ACC112 (cell line): ENCODE measurements around the gene SSR4.

Experiments
- H2AFZ ChIP-seq: fragments of 200-600 bp; sonication (generic); one replicate; pipeline ENCODE4 v1.6.0; 2017; ENCODE audit warnings: antibody characterized with exemption, low read length; ENCODE audit not compliant: unreplicated experiment
- H3K27ac ChIP-seq: fragments of 200-600 bp; sonication (generic); 2 replicates; pipeline ENCODE4 v1.5.1; 2014; ENCODE audit warnings: low read depth, mild to moderate bottlenecking, antibody characterized with exemption, low read length, moderate library complexity
- H3K27me3 ChIP-seq: fragments of 200-600 bp; sonication (generic); 2 replicates; pipeline ENCODE4 v1.6.1; 2014; ENCODE audit warnings: mild to moderate bottlenecking, antibody characterized with exemption, low read length, moderate library complexity, mixed read lengths; ENCODE audit not compliant: insufficient read depth
- H3K36me3 ChIP-seq: fragments of 200-600 bp; sonication (generic); 2 replicates; pipeline ENCODE4 v1.6.1; 2016; ENCODE audit warnings: mild to moderate bottlenecking, antibody characterized with exemption, low read length, moderate library complexity, mixed read lengths; ENCODE audit not compliant: insufficient read depth
- H3K4me1 ChIP-seq: fragments of 200-600 bp; sonication (generic); one replicate; pipeline ENCODE4 v1.6.1; 2016; ENCODE audit warnings: low read length, mixed read lengths; ENCODE audit not compliant: insufficient read depth, unreplicated experiment, control insufficient read depth
- H3K4me3 ChIP-seq: fragments of 200-600 bp; sonication (generic); 2 replicates; pipeline ENCODE4 v1.5.1; 2014; ENCODE audit warnings: mild to moderate bottlenecking, low read depth, low read length
- H3K79me2 ChIP-seq: fragments of 200-600 bp; sonication (generic); one replicate; pipeline ENCODE4 v1.6.0; 2016; ENCODE audit warnings: low read length; ENCODE audit not compliant: control insufficient read depth, unreplicated experiment, insufficient read depth

Gene SSR4

DNA sequence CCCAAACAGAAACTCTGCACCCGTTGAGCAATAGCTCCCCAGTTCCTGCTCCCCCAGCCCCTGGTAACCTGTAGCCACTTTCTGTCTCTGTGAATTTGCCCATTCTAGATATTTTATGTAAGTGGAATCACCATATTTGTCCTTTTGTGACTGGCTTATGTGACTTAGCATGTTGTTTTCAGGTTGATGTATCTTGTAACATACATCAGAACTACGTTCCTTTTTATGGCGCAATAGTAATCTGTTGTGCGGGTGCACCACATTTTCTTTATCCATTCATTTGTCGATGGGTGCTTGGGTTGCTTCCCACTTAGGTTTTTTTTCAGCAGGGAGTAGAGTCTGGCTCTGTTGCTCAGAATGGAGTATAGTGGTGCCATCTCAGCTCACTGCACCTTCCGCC is 42.5 kb downstream of the SSR4 start:
- Histone ChIP-seq H2AFZ (no peak overlapping the region), H3K4me1 (no peaks in the 10 kb centered on the region), H3K27me3 (peaks cover 11% of the 10 kb centered on the region), H3K36me3 (no peaks in the 10 kb centered on the region), H3K79me2 (no peaks in the 10 kb centered on the region), H3K4me3 (no peak overlapping the region), H3K27ac (no peak overlapping the region)

- peaks cover 39% of the 10 kb centered on the region for H3K27me3 ChIP-seq
Observed at GRCh38 chrX:153844509-153845082, 50.1 kb downstream of the SSR4 start.

GRCh38 chrX:153845195-153845594 is 50.7 kb downstream of the SSR4 start:
- no peak overlapping the region for H3K4me3 ChIP-seq

More at GRCh38 chrX:153844509-153845082, 50.1 kb downstream of the SSR4 start:
- Histone ChIP-seq H3K27ac (no peak overlapping the region), H2AFZ (no peak overlapping the region), H3K79me2 (no peaks in the 10 kb centered on the region), H3K4me3 (no peak overlapping the region), H3K4me1 (no peaks in the 10 kb centered on the region), H3K36me3 (no peaks in the 10 kb centered on the region)

DNA sequence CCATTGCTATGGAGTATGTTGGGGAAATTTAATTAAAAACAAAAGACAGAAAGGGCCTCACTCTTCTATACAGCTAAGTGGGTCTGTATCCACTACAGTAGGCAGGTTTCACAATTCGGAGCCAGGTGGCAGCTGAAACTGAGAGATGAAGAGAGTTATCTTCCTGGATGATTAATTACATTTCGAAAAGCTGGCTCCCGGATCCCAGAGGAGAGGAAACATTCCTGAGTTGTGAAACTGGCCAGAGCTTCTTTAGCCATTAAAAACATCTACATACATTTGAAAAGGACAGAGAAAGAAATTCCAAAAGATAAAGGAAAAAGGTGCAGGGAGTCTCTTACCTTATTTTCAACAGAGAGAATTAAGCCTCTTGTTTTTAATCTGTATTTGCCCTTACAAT is 51.4 kb downstream of the SSR4 start:
- no peak overlapping the region for H3K4me3 ChIP-seq
- no peak overlapping the region for H3K27ac ChIP-seq

More at GRCh38 chrX:153845195-153845594, 50.7 kb downstream of the SSR4 start:
- Histone ChIP-seq H3K36me3 (no peaks in the 10 kb centered on the region), H3K79me2 (no peaks in the 10 kb centered on the region), H3K27me3 (peaks cover 35% of the 10 kb centered on the region), H3K4me1 (no peaks in the 10 kb centered on the region), H2AFZ (no peak overlapping the region), H3K27ac (no peak overlapping the region)

More for the DNA sequence above, 51.4 kb downstream of the SSR4 start:
- peaks cover 35% of the 10 kb centered on the region for H3K27me3 ChIP-seq
- H2AFZ ChIP-seq: no peak overlapping the region
- H3K36me3 ChIP-seq: no peaks in the 10 kb centered on the region
- H3K4me1 ChIP-seq: no peaks in the 10 kb centered on the region
- H3K79me2 ChIP-seq: no peaks in the 10 kb centered on the region
